GM23338 (cell line): ENCODE data around the gene ROR1. TPM values are rescaled to one million over a fixed set of nuclear protein-coding genes. Genes with fewer than 3 reads are reported as not detected.

Source experiments
- ATAC-seq: fragments of 200-7000 bp; cut with Tn5 transposase; 3 replicates; pipeline ENCODE4 v1.9.1; 2020
- DNase-seq: peaks from one replicate; pipeline ENCODE4 v3.0.0-alpha.2; 2015; ENCODE audit warnings: low spot score
- H2AFZ ChIP-seq: fragments of 200-600 bp; sonication (generic); 2 replicates; pipeline ENCODE4 v1.8.0; 2016; ENCODE audit warnings: antibody characterized with exemption, mild to moderate bottlenecking, moderate library complexity
- H3F3A ChIP-seq: fragments of 200-600 bp; sonication (generic); replicated peaks from 2 replicates; pipeline ENCODE4 v1.8.0; 2017; ENCODE audit warnings: antibody characterized with exemption, mixed run types, low read depth
- H3K27ac ChIP-seq: fragments of 200-600 bp; sonication (generic); 2 replicates; pipeline ENCODE4 v1.6.1; 2016; ENCODE audit warnings: low read depth
- H3K27me3 ChIP-seq: fragments of 200-600 bp; sonication (generic); 2 replicates; pipeline ENCODE4 v1.8.0; 2016; ENCODE audit warnings: mild to moderate bottlenecking, mixed run types, moderate library complexity; ENCODE audit not compliant: insufficient read depth
- H3K36me3 ChIP-seq: fragments of 200-600 bp; sonication (generic); 2 replicates; pipeline ENCODE4 v1.8.0; 2016; ENCODE audit warnings: mild to moderate bottlenecking; ENCODE audit not compliant: insufficient read depth
- H3K4me1 ChIP-seq: fragments of 200-600 bp; sonication (generic); 2 replicates; pipeline ENCODE4 v1.8.0; 2016; ENCODE audit warnings: mild to moderate bottlenecking, moderate library complexity; ENCODE audit not compliant: insufficient read depth
- H3K4me2 ChIP-seq: fragments of 200-600 bp; sonication (generic); 2 replicates; pipeline ENCODE4 v1.7.1; 2017; ENCODE audit warnings: mixed run types
- H3K4me3 ChIP-seq: fragments of 200-600 bp; sonication (generic); 2 replicates; pipeline ENCODE4 v1.6.1; 2016; ENCODE audit warnings: mixed run types
- H3K79me2 ChIP-seq: fragments of 200-600 bp; sonication (generic); replicated peaks from 2 replicates; pipeline ENCODE4 v1.8.0; 2017; ENCODE audit warnings: mild to moderate bottlenecking; ENCODE audit not compliant: insufficient read depth
- H3K9me2 ChIP-seq: fragments of 200-600 bp; sonication (generic); 2 replicates; pipeline ENCODE4 v1.8.0; 2017; ENCODE audit not compliant: insufficient read depth
- H4K20me1 ChIP-seq: fragments of 200-600 bp; sonication (generic); replicated peaks from 2 replicates; pipeline ENCODE4 v1.8.0; 2017; ENCODE audit warnings: mild to moderate bottlenecking; ENCODE audit not compliant: insufficient read depth
- H3K27ac Mint-ChIP-seq: 2 replicates; pipeline ENCODE4 v1.8.0; 2020; ENCODE audit warnings: inconsistent platforms, mild to moderate bottlenecking, moderate library complexity, mixed read lengths
- H3K27me3 Mint-ChIP-seq: 3 replicates; pipeline ENCODE4 v1.8.0; 2022; ENCODE audit warnings: low read depth, mild to moderate bottlenecking, moderate library complexity, mixed read lengths, inconsistent platforms; ENCODE audit not compliant: insufficient read depth, poor library complexity
- H3K36me3 Mint-ChIP-seq: 3 replicates; pipeline ENCODE4 v1.8.0; 2021; ENCODE audit warnings: low read depth, mild to moderate bottlenecking, inconsistent platforms, moderate library complexity, mixed read lengths
- H3K4me1 Mint-ChIP-seq: 3 replicates; pipeline ENCODE4 v1.8.0; 2020; ENCODE audit warnings: mild to moderate bottlenecking, inconsistent platforms, mixed read lengths
- H3K4me3 Mint-ChIP-seq: 3 replicates; pipeline ENCODE4 v1.8.0; 2021; ENCODE audit warnings: moderate library complexity, mild to moderate bottlenecking, inconsistent platforms, mixed read lengths
- H3K9me3 Mint-ChIP-seq: 3 replicates; pipeline ENCODE4 v1.8.0; 2020; ENCODE audit warnings: moderate library complexity, mild to moderate bottlenecking, inconsistent platforms, mixed read lengths
- CREB1 ChIP-seq: fragments of 250-450 bp; sonication (Bioruptor Pico); IDR thresholded peaks from 2 replicates; pipeline ENCODE4 v1.5.0; 2020; ENCODE audit warnings: low read depth, mild to moderate bottlenecking, moderate library complexity
- CTCF ChIP-seq, 2 experiments: fragments of 200-600 bp in 1 of 2; sonication (generic) in 1 of 2; conservative IDR thresholded peaks; 2 replicates each; pipeline versions ENCODE4 v1.5.1 to v1.6.1; 2016 to 2017; ENCODE audit warnings: antibody characterized with exemption in 2 of 2, low read depth in 2 of 2, mild to moderate bottlenecking in 2 of 2, moderate library complexity in 1 of 2
- ETS1 ChIP-seq: IDR thresholded peaks from 2 replicates; pipeline ENCODE4 v1.6.1; 2016; ENCODE audit warnings: antibody characterized with exemption
- EZH2 ChIP-seq: fragments of 200-600 bp; sonication (generic); IDR thresholded peaks from one replicate; pipeline ENCODE4 v1.8.0; 2017; ENCODE audit warnings: antibody characterized with exemption, mild to moderate bottlenecking, low read depth; ENCODE audit not compliant: unreplicated experiment
- EZH2phosphoT487 ChIP-seq: fragments of 200-600 bp; sonication (generic); IDR thresholded peaks from one replicate; pipeline ENCODE4 v1.8.1; 2018; ENCODE audit warnings: antibody characterized with exemption; ENCODE audit not compliant: unreplicated experiment
- JUNB ChIP-seq: IDR thresholded peaks from one replicate; pipeline ENCODE4 v1.6.1; 2016; ENCODE audit warnings: antibody characterized with exemption; ENCODE audit not compliant: unreplicated experiment
- NANOG ChIP-seq: IDR thresholded peaks from 2 replicates; pipeline ENCODE4 v1.6.1; 2016; ENCODE audit warnings: antibody characterized with exemption, borderline replicate concordance
- POLR2AphosphoS5 ChIP-seq: IDR thresholded peaks from 2 replicates; pipeline ENCODE4 v1.6.1; 2016; ENCODE audit warnings: antibody characterized with exemption, low read depth
- REST ChIP-seq: IDR thresholded peaks from one replicate; pipeline ENCODE4 v1.6.1; 2018; ENCODE audit warnings: antibody characterized with exemption; ENCODE audit not compliant: unreplicated experiment
- STAT1 ChIP-seq: IDR thresholded peaks from one replicate; pipeline ENCODE4 v1.6.1; 2016; ENCODE audit warnings: antibody characterized with exemption; ENCODE audit not compliant: unreplicated experiment
- ZNF114 ChIP-seq: fragments of 250-450 bp; sonication (Bioruptor Pico); IDR thresholded peaks from 2 replicates; pipeline ENCODE4 v1.5.0; 2020; ENCODE audit warnings: mild to moderate bottlenecking, moderate library complexity
- ZNF331 ChIP-seq: fragments of 250-450 bp; sonication (Bioruptor Pico); IDR thresholded peaks from 2 replicates; pipeline ENCODE4 v1.5.0; 2020; ENCODE audit warnings: low read depth, mild to moderate bottlenecking, moderate library complexity
- ZNF462 ChIP-seq: fragments of 250-450 bp; sonication (Bioruptor Pico); IDR thresholded peaks from 2 replicates; pipeline ENCODE4 v1.5.0; 2020; ENCODE audit warnings: mild to moderate bottlenecking, moderate library complexity
- polyA plus RNA-seq: library from polyadenylated mRNA; unstranded; fragments of >200 nt; fragmentation: Nextera tagmentation; extraction: Ambion mirVana; gene quantifications from 2 replicates; pipeline ENCODE4 v1.2.1, GENCODE V29; 2016
- total RNA-seq: library from RNA; depleted of rRNA; stranded (reverse); fragments of >200 nt; shearing (Covaris generic); gene quantifications from 2 replicates; pipeline ENCODE4 v1.2.3, GENCODE V29; 2014

The ROR1 gene
- total and polyA plus RNA-seq, 2 experiments from 2014 or later = 59.7 to 96.0 TPM

GRCh38 chr1:64161357-64161941 is 387.6 kb downstream of the ROR1 start:
- Histone ChIP-seq H3K27ac (no peak overlapping the region), H3K9me2 (no peaks in the 10 kb centered on the region), H3K79me2 (no peaks in the 10 kb centered on the region), H3K4me2 (no peak overlapping the region), H3K27me3 (no peaks in the 10 kb centered on the region), H2AFZ (no peak overlapping the region), H3K4me1 (no peaks in the 10 kb centered on the region), H4K20me1 (no peaks in the 10 kb centered on the region), H3K4me3 (no peak overlapping the region), H3F3A (no peaks in the 10 kb centered on the region), H3K36me3 (peaks cover 23% of the 10 kb centered on the region; the same call in 1 of the 2 replicates)
- Mint-ChIP-seq H3K4me3 (no peak overlapping the region), H3K9me3 (no peaks in the 10 kb centered on the region), H3K36me3 (peaks cover 43% of the 10 kb centered on the region), H3K4me1 (peaks cover 5% of the 10 kb centered on the region), H3K27me3 (peaks cover 4% of the 10 kb centered on the region), H3K27ac (no peak overlapping the region)
- ATAC-seq = no peak
- DNase-seq = no peak
- no peak for TF ChIP-seq REST
- no peak for TF ChIP-seq STAT1
- TF ChIP-seq ZNF462 (CRISPR knock-in tag) = no peak
- TF ChIP-seq NANOG = no peak
- TF ChIP-seq CREB1 (CRISPR knock-in tag) = no peak
- TF ChIP-seq EZH2phosphoT487 = no peak
- TF ChIP-seq EZH2 = no peak
- TF ChIP-seq ETS1 = no peak
- no peak for TF ChIP-seq CTCF (conservative IDR thresholded peaks at IDR 0.05; ENCODE audit: low read depth in 2 of 2)
- TF ChIP-seq ZNF331 = no peak
- no peak for TF ChIP-seq JUNB
- no peak for TF ChIP-seq POLR2AphosphoS5
- TF ChIP-seq ZNF114 = no peak
